Prostate gland (tissue), 2 donors: Measurements from ENCODE around the gene CPA5. TPM values are rescaled to one million over a fixed set of nuclear protein-coding genes. Genes with fewer than 3 reads are reported as not detected.

Experiments
- DNase-seq: peaks from one replicate; pipeline ENCODE4 v3.0.0-alpha.2; 2019; ENCODE audit warnings: low spot score
- H3K27ac ChIP-seq, 2 donors: fragments of 200-600 bp; sonication (generic); 2 replicates each; pipeline ENCODE4 v1.5.1; 2017 to 2019
- H3K27me3 ChIP-seq: fragments of 200-600 bp; sonication (generic); replicated peaks from 2 replicates; pipeline ENCODE4 v1.5.1; 2019; ENCODE audit not compliant: insufficient read depth
- H3K36me3 ChIP-seq, 2 donors: fragments of 200-600 bp; sonication (generic); 1 replicate in 1 of 2; 2 replicates in 1 of 2; pipeline versions ENCODE4 v1.5.1 to v1.8.1; 2017 to 2019
- H3K4me1 ChIP-seq: fragments of 200-600 bp; sonication (generic); replicated peaks from 2 replicates; pipeline ENCODE4 v1.5.1; 2019
- H3K4me3 ChIP-seq, 2 donors: fragments of 200-600 bp; sonication (generic); 2 replicates each; pipeline ENCODE4 v1.5.1; 2017 to 2019
- H3K9me3 ChIP-seq: fragments of 200-600 bp; sonication (generic); 2 replicates; pipeline ENCODE4 v1.5.1; 2017
- POLR2A ChIP-seq: fragments of 450-650 bp; IDR thresholded peaks from one replicate; pipeline ENCODE4 v1.6.1; 2016; ENCODE audit warnings: antibody characterized with exemption, mild to moderate bottlenecking
- POLR2AphosphoS5 ChIP-seq: sonication (generic); formaldehyde crosslinking; IDR thresholded peaks from one replicate; pipeline ENCODE4 v1.6.1; 2017; ENCODE audit warnings: antibody characterized with exemption
- WGBS: methylation state at CpG from one replicate; pipeline ENCODE4 v1.1.5; 2018; 5-methylcytosine and 5-hydroxymethylcytosine counted together
- intact Hi-C: fragments of 100-400 bp; cut with DNase I; formaldehyde crosslinking; loops from one replicate; pipeline ENCODE4 v1.14.2; 2022
- total RNA-seq, 2 donors: library from RNA; depleted of rRNA; stranded (reverse); fragments of >200 nt; gene quantifications; one replicate each; pipeline ENCODE4 v1.1.0, GENCODE V29; 2016
- TF ChIP-seq, protein P1 (sequence below), 4 experiments: fragments of 200-600 bp in 2 of 4; fragments of 450-650 bp in 2 of 4; sonication (generic) in 2 of 4; IDR thresholded peaks; 1 replicate in 3 of 4; 2 replicates in 1 of 4; pipeline ENCODE4 v1.5.1; 2016 to 2019; ENCODE audit warnings: antibody characterized with exemption in 4 of 4, mild to moderate bottlenecking in 2 of 4, moderate library complexity in 2 of 4

CPA5 gene
- total RNA-seq, 2 donors from 2014 or later, result 1.5 TPM; not detected in 1

DNA sequence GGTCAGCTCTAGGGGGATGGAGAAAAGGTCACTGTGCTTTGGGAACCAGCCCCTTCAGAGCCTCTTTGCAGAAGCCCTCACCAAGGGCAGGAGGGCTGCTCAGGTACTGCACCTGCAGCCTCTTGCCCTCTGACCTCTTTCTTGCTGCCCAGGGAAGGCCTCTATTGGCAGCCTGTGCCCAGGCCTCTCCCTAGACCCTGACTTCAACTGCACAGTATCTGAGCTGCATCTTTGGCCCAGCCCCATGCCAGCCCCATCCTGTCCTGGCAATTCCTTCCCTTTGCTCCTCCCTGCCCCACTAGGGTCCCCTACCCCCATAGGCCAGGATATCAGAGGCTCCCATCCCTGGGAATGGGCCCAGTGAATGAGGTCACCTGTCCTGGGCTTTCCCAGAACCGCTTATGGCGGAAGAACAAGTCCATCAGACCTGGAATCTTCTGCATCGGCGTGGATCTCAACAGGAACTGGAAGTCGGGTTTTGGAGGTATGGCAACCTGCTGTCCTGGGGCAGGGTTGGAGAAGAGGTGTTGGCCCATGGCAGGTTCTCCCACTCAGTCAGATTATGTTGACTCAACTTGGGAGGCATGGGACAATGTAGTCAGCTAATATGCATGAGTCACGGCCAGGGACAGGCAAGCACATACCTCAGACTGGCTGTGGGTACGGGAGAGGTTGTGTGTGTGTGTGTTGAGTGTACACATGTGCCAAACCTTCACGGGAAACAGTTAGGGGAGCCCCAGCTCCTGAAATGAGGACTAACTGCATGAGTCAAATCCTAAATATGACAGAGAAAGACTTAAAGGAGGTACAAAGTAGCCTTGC, 18.6 kb downstream of the CPA5 start:
- TF ChIP-seq POLR2AphosphoS5 (no peak), POLR2A (no peak)
- TF ChIP-seq, protein P1, sequence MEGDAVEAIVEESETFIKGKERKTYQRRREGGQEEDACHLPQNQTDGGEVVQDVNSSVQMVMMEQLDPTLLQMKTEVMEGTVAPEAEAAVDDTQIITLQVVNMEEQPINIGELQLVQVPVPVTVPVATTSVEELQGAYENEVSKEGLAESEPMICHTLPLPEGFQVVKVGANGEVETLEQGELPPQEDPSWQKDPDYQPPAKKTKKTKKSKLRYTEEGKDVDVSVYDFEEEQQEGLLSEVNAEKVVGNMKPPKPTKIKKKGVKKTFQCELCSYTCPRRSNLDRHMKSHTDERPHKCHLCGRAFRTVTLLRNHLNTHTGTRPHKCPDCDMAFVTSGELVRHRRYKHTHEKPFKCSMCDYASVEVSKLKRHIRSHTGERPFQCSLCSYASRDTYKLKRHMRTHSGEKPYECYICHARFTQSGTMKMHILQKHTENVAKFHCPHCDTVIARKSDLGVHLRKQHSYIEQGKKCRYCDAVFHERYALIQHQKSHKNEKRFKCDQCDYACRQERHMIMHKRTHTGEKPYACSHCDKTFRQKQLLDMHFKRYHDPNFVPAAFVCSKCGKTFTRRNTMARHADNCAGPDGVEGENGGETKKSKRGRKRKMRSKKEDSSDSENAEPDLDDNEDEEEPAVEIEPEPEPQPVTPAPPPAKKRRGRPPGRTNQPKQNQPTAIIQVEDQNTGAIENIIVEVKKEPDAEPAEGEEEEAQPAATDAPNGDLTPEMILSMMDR (IDR thresholded peaks at IDR 0.05), result no peak
- Histone ChIP-seq H3K4me1 (no peaks in the 10 kb centered on the region), H3K27ac (no peak overlapping the region), H3K27me3 (no peaks in the 10 kb centered on the region), H3K9me3 (peaks cover 4% of the 10 kb centered on the region), H3K4me3 (no peak overlapping the region), H3K36me3 (no peaks in the 10 kb centered on the region)
- no peak for DNase-seq
- WGBS, result 72% methylated on average over 8 of the region's 8 CpGs
- intact Hi-C loops, result no loop called here

DNA sequence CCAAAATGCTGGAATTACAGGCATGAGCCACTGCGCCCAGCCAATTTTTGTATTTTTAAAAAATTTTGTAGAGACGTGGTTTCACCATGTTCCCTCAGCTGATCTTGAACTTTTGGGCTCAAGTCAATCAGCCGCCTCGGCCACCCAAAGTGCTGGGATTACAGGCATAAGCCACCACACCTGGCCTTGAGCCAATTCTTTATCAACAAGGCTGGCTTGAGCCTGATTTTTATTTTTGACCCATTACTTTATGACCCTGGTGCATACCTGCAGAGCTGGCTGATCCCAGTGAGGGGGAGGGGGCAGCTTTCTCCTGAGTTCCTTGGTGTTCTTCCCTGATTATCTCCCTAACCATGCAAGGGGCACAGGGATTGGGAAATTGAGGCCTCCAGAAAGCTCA, 19.8 kb downstream of the CPA5 start:
- Histone ChIP-seq H3K27me3 (no peaks in the 10 kb centered on the region), H3K27ac (no peak overlapping the region), H3K9me3 (no peaks in the 10 kb centered on the region), H3K4me1 (peaks cover under 1% of the 10 kb centered on the region), H3K4me3 (no peak overlapping the region), H3K36me3 (no peaks in the 10 kb centered on the region)
- 96% methylated on average over 4 of the region's 4 CpGs for WGBS
- no peak for DNase-seq
- intact Hi-C loops, result no loop called here
- no peak for TF ChIP-seq POLR2AphosphoS5
- TF ChIP-seq, protein P1 (IDR thresholded peaks at IDR 0.05), result no peak
- TF ChIP-seq POLR2A, result no peak

DNA sequence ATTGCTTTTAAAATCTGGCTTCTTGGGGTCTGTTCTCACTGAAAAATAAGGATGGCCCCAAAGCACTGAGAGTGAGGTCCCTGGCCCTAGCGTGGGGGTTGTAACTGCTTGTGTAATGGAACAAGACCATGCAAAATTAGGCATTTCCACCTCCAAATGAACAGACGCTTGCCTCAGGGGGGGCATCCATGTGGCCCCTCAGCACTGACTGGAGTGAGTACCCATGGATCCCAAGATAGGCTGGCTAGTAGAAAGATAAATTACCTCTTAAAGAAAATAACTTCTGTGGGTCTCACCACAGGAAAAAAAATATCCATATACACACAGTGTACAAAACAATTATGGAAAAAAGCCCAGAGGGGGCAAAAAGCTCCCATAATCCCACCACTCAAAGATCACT, 20.5 kb downstream of the CPA5 start:
- Histone ChIP-seq H3K27ac (no peak overlapping the region), H3K36me3 (no peaks in the 10 kb centered on the region), H3K4me1 (peaks cover 7% of the 10 kb centered on the region), H3K9me3 (no peaks in the 10 kb centered on the region), H3K27me3 (no peaks in the 10 kb centered on the region), H3K4me3 (no peak overlapping the region)
- WGBS, result 75% methylated on average over 2 of the region's 2 CpGs
- intact Hi-C loops, result no loop called here
- DNase-seq, result no peak
- TF ChIP-seq POLR2AphosphoS5 (no peak), POLR2A (no peak)
- TF ChIP-seq, protein P1 (IDR thresholded peaks at IDR 0.05), result no peak

DNA sequence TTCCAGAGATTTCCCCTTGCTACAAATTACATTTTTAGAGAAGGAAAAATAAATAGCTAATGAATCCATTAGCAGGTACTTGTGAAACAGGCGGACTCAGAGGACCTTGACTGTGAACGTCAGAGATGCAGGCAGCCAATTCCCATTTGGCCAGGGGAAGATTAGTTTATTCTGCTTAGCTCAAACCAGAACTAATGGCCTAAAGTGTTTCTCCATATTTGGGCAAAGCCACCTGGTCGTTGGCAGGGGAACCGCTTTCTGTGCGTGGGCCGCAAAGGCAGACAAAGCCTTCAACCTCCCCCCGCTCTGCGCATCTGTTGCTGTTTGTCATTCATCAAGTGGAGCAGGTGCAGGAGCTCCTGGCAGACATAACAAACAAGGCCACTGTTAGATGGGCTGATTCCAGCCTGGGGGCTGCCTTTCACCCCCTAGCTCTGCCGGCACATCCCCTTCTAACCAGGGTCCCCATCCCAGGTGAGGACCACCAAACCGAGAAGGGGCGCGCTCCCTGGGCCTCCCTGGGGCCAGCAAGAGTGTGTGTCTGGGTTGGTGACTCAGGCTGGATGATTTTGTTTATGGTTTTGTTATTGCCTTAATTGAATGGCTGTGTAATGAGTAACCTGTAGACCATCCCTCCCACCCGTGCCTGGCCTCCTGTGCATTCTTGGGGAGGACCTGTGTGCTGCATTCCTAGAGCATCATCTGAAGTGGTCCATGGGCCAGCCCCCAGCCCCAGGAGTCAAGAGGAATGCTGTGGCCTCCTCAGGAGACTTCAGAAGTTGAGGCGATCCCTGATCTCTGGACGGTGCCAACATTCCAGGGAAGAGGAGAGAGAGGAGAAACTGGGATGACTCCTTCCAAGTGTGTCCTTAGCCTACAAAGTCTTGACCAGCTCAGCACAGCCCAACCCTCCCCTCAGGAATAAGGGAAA, 21.2 kb downstream of the CPA5 start:
- Histone ChIP-seq H3K4me1 (peaks cover 12% of the 10 kb centered on the region), H3K27me3 (no peaks in the 10 kb centered on the region), H3K4me3 (no peak overlapping the region), H3K9me3 (no peaks in the 10 kb centered on the region), H3K36me3 (no peaks in the 10 kb centered on the region), H3K27ac (no peak overlapping the region)
- intact Hi-C loops, result no loop called here
- no peak for DNase-seq
- 69% methylated on average over 15 of the region's 15 CpGs for WGBS
- TF ChIP-seq POLR2AphosphoS5, result no peak
- TF ChIP-seq POLR2A, result no peak
- TF ChIP-seq, protein P1 (IDR thresholded peaks at IDR 0.05), result no peak
